Esophagus (tissue), 2 donors: Measurements from ENCODE around the gene RNF113B. TPM values are rescaled to one million over a fixed set of nuclear protein-coding genes. Genes with fewer than 3 reads are reported as not detected.

ENCODE experiments used
- H3K27ac ChIP-seq, 2 donors: one replicate each; pipeline ENCODE4 v1.5.1; 2013; ENCODE audit warnings: low read depth in 2 of 2, mild to moderate bottlenecking in 2 of 2, inconsistent platforms in 1 of 2, low read length in 1 of 2, moderate library complexity in 1 of 2
- H3K27me3 ChIP-seq, 2 donors: one replicate each; pipeline ENCODE4 v1.6.1; 2013; ENCODE audit warnings: low read length in 2 of 2, control low read depth in 1 of 2, mild to moderate bottlenecking in 1 of 2; ENCODE audit not compliant: insufficient read depth in 2 of 2, control insufficient read depth in 1 of 2
- H3K36me3 ChIP-seq, 2 donors: one replicate each; pipeline ENCODE4 v1.6.1; 2013; ENCODE audit warnings: low read length in 1 of 2; ENCODE audit not compliant: control insufficient read depth in 2 of 2, insufficient read depth in 2 of 2
- H3K4me1 ChIP-seq, 2 donors: one replicate each; pipeline ENCODE4 v1.6.1; 2013; ENCODE audit warnings: low read length in 1 of 2; ENCODE audit not compliant: control insufficient read depth in 2 of 2, insufficient read depth in 2 of 2
- H3K4me3 ChIP-seq, 2 donors: one replicate each; pipeline ENCODE4 v1.5.1; 2013; ENCODE audit warnings: low read length in 2 of 2, mild to moderate bottlenecking in 2 of 2, low read depth in 1 of 2, moderate library complexity in 1 of 2
- H3K9me3 ChIP-seq, 2 donors: one replicate each; pipeline ENCODE4 v1.6.1; 2013; ENCODE audit warnings: mild to moderate bottlenecking in 2 of 2, low read depth in 1 of 2, low read length in 1 of 2, moderate library complexity in 1 of 2; ENCODE audit not compliant: control insufficient read depth in 2 of 2, insufficient read depth in 1 of 2
- WGBS, 2 donors: extraction: QIAGEN DNeasy Blood & Tissue Kit; methylation state at CpG; one replicate each; pipeline ENCODE4 v1.1.7; 2013; 5-methylcytosine and 5-hydroxymethylcytosine counted together
- polyA plus RNA-seq, 2 donors: library from polyadenylated mRNA; stranded (reverse); fragments of 200-250 nt; gene quantifications; one replicate each; pipeline ENCODE4 v1.2.3, GENCODE V29; 2013
- donor health status: healthy with polysubstance abuse.
- donor health status: Bipolar disorder and iron deficiency.

The RNF113B gene
- polyA plus RNA-seq, 2 donors: not detected

DNA sequence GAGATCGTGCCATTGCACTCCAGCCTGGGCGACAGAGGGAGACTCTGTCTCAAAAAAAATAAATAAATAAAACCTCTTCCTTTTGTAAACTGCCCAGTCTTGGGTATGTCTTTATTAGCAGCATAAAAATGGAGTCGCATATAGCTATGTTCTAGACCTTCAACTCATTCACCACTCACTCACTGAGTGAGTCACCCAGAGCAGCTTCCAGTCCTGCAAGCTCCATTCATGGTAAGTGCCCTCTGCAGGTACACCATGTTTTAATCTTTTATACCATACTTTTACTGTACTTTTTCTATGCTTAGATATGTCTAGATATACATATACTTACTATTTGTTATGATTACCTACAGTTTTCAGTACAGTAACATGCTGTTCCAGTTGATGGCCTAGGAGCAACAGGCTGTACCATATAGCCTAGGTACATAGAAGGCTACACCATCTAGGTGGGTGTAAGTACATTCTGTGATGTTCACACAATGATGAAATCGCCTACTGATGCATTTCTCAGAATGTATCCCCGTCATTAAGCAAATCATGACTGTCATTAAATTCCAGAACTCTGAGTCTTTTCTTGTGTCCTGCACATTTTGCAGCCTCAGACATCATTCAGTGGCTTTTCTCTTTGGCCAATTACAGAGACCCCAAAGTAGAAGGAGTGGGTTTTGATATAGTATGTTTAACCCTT lies 47.9 kb downstream of the RNF113B start:
- no peaks in the 10 kb centered on the region for H3K27me3 ChIP-seq
- no peaks in the 10 kb centered on the region for H3K4me1 ChIP-seq
- WGBS, 2 donors: 91 to 94% methylated on average over 5 of the region's 5 CpGs
- no peaks in the 10 kb centered on the region for H3K36me3 ChIP-seq
- H3K4me3 ChIP-seq: no peak overlapping the region
- H3K27ac ChIP-seq: no peak overlapping the region
- peaks cover 0 to 1% of the 10 kb centered on the region in 2 donors for H3K9me3 ChIP-seq

Other genes with a start within 250 kb of the RNF113B start
- gene IPO5, start 223.6 kb downstream of the RNF113B start, polyA plus RNA-seq: 10 to 100 TPM; 13.8 to 24.8 TPM
- gene FARP1, start 34.2 kb downstream of the RNF113B start, polyA plus RNA-seq: 1 to 10 TPM; 2.2 to 2.3 TPM